GM23248 (cell line): ENCODE results near the gene TRIO.

ENCODE experiments used
- EZH2 ChIP-seq: fragments of 200-600 bp; sonication (generic); IDR thresholded peaks from 2 replicates; pipeline ENCODE4 v1.6.1; 2018; ENCODE audit warnings: antibody characterized with exemption, mild to moderate bottlenecking; ENCODE audit not compliant: insufficient read depth, poor library complexity, severe bottlenecking
- EZH2phosphoT487 ChIP-seq: fragments of 200-600 bp; sonication (generic); IDR thresholded peaks from 2 replicates; pipeline ENCODE4 v1.6.1; 2018; ENCODE audit warnings: antibody characterized with exemption, moderate library complexity, mild to moderate bottlenecking, low read depth; ENCODE audit not compliant: insufficient read depth

DNA sequence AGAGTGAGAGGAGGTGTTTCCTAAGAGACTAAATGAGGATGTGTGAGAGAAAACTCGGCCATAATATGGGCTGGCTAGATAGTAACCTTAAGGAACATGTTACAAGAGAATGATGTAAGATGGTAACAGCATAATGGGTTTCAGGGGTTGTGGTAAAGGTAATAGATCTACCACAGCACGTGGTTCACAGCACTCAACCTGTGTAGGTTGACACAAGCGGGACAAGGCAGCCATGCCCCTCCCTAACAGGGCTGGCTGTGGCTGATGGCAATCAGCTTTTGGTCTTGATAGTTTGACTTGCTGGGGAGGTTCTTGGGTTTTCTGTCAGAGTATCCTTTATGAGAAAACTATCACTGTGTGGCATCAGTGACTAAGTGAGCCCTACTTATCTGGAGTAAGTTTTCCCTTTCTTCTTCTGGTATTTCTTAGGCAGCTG is 138.6 kb downstream of the TRIO start:
- TF ChIP-seq EZH2phosphoT487 (no peak), EZH2 (no peak)
